Hypothalamus (tissue), 51 donors: ENCODE measurements around the gene MRPL20.
"Not testable (repeated sequence)": the region's sequence is repeated elsewhere in the genome, so short reads cannot be mapped to it uniquely, and the experiment has no call there.

ENCODE experiments used
- DNase-seq, 51 donors: peaks; one replicate each; lab custom pipeline; 2025; lab: John Stamatoyannopoulos, UW

The MRPL20 gene

GRCh38 chr1:1406821-1407635 is at the start of gene MRPL20:
Gene MRPL20, minus strand, starts transcription at chr1:1407293. Its CDS starts 76 bp downstream, at chr1:1407217.
- DNase-seq = peak; percentile 67 to 95 (median 89)

GRCh38 chr1:1456683-1457255 is 49.7 kb upstream of the MRPL20 start:
- not testable (repeated sequence) for DNase-seq

DNA sequence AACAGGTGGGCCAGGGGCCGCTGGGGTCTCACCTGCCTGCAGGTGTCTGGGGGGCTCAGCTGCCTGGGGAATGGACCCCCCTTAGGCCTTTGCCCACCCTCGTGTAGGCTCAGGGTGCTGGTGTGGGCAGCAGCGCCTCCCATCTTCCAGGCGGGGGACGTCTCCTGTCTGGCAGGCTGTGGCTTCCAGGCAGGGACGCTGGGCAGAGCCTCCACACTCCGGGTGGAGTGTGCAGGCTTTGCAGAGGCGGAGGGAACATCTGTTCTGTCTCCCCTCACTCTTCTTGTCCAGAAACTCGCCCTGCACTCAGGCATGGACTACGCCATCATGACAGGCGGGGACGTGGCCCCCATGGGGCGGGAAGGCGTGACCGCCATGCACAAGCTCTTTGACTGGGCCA is 48.8 kb upstream of the MRPL20 start:
- not testable (repeated sequence) for DNase-seq

- DNase-seq = no peak
Observed at GRCh38 chr1:1455366-1455884, 48.3 kb upstream of the MRPL20 start.

GRCh38 chr1:1454286-1455056 is 47.4 kb upstream of the MRPL20 start:
- not testable (repeated sequence) for DNase-seq

DNA sequence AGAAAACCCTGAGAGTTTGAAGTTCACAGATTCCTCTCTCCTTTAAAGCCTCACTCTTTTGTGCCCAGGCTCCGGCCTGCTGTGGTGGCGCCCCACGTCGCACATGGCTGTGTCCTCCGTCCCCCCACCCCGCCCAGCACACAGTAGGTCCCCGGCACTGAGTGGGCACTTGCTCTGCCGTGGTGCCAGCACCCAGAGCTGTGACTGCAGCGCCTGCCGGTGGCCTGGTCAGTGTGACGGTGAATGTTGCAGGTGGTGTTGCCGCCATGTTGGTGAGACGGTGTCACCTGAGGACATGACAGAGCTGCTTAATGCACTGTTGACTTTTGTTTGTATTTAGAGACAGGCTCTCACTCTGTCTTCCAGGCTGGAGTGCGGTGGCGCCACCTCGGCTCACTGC is 45.8 kb upstream of the MRPL20 start:
- DNase-seq = no peak

- DNase-seq = not testable (repeated sequence)
Observed at GRCh38 chr1:1452365-1452739, 45.3 kb upstream of the MRPL20 start.

GRCh38 chr1:1451696-1452364 is 44.7 kb upstream of the MRPL20 start:
- DNase-seq = no peak

DNA sequence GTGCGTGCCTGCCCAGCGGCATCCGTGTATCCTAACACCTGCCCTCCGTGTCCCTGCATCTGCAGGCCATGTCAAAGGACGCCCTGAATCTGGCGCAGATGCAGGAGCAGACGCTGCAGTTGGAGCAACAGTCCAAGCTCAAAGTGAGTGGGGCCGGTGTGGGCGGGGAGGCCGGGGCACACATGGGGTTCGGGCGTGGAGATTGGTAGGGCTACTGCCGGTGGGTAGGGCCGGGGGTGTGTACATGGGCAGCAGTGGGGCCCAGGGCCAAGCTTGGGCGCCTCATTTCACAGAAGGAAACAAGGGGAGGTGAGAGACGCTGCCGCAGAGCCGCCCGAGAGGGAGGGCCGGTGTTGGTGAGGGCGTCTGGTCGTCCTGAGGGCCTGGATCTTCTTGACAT is 43.5 kb upstream of the MRPL20 start:
- DNase-seq = not testable (repeated sequence)

DNA sequence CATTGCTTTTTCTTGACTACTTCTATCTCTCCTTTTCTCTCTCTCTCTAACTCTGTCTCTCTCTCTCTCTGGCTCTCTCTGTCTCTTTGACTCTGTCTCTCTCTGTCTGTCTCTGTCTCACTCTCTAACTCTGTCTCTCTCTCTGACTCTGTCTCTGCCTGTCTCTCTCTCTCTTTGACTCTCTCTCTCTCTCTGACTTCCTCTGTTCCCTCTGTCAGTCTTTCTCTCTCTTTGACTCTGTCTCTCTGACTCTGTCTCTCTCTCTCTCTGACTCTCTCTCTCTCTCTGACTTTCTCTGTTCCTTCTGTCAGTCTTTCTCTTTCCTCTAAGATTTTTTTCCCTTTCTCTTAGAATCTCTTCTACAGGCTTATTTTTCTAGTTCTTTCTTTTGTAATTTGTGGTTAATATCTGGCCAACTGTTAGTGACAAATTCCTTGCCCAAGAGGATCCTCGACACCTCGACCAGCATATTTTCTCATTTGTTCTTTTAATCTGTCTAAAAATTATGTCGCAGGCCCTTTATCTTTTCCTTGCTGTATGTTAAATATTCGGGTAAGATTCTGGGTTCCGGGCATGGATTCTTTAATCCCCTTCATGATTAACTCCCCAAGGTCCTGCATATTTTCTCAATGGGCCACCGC is 42.1 kb upstream of the MRPL20 start, which contains the start of gene ATAD3C:
ATAD3C (plus strand) TSS at position 591 of the 641 bp plus-strand sequence. CDS start 995 bp downstream, outside the sequence.
- DNase-seq = no peak

- not testable (repeated sequence) for DNase-seq
Observed at GRCh38 chr1:1446631-1447030, 39.5 kb upstream of the MRPL20 start.

- no peak for DNase-seq
Observed at GRCh38 chr1:1442069-1442770, 35.1 kb upstream of the MRPL20 start.

DNA sequence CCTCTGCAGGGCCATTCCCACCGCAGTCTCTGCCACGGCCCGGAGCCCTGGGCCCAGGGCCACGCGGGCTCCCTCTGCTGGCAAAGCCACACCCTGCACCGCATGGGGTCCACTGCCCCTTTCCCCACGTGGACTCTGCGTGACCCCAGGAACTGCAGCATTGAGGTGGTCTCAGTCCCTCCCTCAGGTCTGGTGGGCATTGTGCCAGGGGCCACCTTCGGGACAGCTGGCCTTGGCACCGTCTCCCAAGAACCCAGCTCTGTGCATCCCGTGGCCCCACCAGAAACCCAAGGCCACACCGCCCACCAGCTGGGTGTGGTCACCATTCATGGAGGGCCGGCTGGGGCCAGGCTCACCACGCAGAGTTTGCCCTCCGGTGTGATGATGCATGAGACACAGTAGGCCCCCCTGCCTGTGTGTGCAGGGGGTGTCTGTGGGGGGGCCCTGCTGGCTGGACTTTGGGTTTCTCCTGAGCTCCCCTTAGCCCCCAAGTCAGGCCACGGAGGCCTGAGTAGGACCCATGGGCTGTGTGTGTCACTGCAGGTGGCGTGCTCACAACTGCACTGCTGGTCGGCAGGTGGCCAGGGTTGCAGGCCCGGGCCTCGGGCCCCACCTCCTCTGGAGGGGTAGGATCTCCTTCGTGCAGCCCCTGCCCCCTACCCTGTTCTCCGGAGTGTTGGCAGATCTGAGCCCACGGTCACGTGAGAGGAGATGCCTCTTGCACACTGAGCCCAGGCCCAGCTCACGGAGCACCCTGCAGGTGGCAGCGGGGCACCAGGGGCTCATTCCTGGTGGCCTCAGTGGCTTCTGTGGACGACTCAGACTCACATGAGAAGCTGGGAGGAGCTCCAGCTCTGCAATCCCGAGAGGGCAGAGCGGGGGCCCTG is 34.2 kb upstream of the MRPL20 start:
- peak in 14 of 51 donors; percentile 30 to 69 (median 38) for DNase-seq

DNA sequence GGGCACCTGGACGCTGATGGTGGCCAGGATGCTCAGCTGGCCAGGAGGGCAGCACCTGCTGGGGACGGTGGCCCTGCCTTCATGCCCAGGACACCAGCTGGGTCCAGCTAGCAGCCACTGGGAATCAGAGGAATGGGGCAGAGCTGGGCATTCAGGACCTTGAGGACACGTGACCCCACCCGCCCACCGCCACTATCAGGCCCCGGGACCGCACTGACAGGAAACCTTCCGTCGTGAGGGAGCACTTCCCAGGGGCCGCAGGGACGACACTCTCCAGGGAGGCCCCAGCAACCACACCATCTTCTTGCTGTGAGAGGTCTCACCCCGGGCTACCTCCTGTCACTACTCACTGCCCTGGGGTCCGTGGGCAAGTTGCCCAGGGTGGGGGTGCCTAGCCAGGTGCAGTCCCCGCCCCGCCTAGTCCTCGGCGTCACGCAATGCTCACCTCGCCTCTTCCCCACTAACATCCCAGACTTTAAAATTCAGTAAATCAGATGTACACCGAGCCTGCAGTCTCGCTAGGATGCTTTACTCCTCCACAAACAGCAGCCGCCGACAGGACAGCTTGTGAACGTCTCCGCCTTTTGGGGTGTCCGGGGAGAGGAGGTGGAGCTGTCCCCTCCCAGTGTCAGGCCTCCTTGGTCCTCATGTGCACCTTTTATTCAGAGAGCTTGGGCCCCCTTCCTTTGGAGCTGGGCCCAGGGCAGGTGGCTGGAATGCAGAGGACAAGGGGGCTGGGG is 33.3 kb upstream of the MRPL20 start:
- DNase-seq = no peak

- DNase-seq = no peak
Observed at GRCh38 chr1:1439546-1440261, 32.6 kb upstream of the MRPL20 start.

- no peak for DNase-seq
Observed at GRCh38 chr1:1438531-1439381, 31.7 kb upstream of the MRPL20 start.
